HepG2 (cell line): ENCODE results near the gene POLR3E. TPM values are rescaled to one million over a fixed set of nuclear protein-coding genes. Genes with fewer than 3 reads are reported as not detected.

Experiments used
- ATM ChIP-seq: fragments of 450-650 bp; IDR thresholded peaks from 2 replicates; pipeline ENCODE4 v1.7.1; 2017; ENCODE audit warnings: mild to moderate bottlenecking, borderline replicate concordance
- FOSL2 ChIP-seq: sonication (generic); formaldehyde crosslinking; IDR thresholded peaks from 2 replicates; pipeline ENCODE4 v1.4.0; 2020; ENCODE audit warnings: missing genetic modification reagents
- FOXK1 ChIP-seq: sonication (generic); formaldehyde crosslinking; IDR thresholded peaks from 2 replicates; pipeline ENCODE4 v1.4.0; 2020; ENCODE audit warnings: low read depth, missing genetic modification reagents, borderline replicate concordance
- GATA4 ChIP-seq: sonication (generic); IDR thresholded peaks from 2 replicates; pipeline ENCODE4 v1.6.1; 2016; ENCODE audit warnings: antibody characterized with exemption, low read depth, borderline replicate concordance
- HOXA5 ChIP-seq: sonication (generic); formaldehyde crosslinking; IDR thresholded peaks from 2 replicates; pipeline ENCODE4 v1.4.0; 2020; ENCODE audit warnings: missing genetic modification reagents
- KDM3A ChIP-seq: IDR thresholded peaks from 2 replicates; pipeline ENCODE4 v1.6.1; 2018; ENCODE audit warnings: low read depth, missing compliant biosample characterization
- KDM5B ChIP-seq: sonication (generic); formaldehyde crosslinking; IDR thresholded peaks from 2 replicates; pipeline ENCODE4 v1.4.0; 2020; ENCODE audit warnings: missing genetic modification reagents, mild to moderate bottlenecking, borderline replicate concordance
- MBNL3 ChIP-seq: fragments of 250-450 bp; sonication (Bioruptor Pico); conservative IDR thresholded peaks from 2 replicates; pipeline ENCODE4 v1.8.0; 2022; ENCODE audit warnings: mild to moderate bottlenecking, inconsistent platforms
- NCOA2 ChIP-seq: sonication (generic); formaldehyde crosslinking; IDR thresholded peaks from 2 replicates; pipeline ENCODE4 v1.8.0; 2022; ENCODE audit warnings: inconsistent platforms
- NR2C2 ChIP-seq: sonication (generic); formaldehyde crosslinking; IDR thresholded peaks from 2 replicates; pipeline ENCODE4 v1.4.0; 2020; ENCODE audit warnings: missing genetic modification reagents, mild to moderate bottlenecking, moderate library complexity, borderline replicate concordance
- POLR2A ChIP-seq, 2 experiments: IDR thresholded peaks; 2 replicates each; pipeline ENCODE4 v1.6.1; 2011; ENCODE audit warnings: low read depth in 2 of 2, low read length in 2 of 2, mild to moderate bottlenecking in 1 of 2, moderate library complexity in 1 of 2; ENCODE audit not compliant: insufficient read depth in 1 of 2
- SAFB2 ChIP-seq: sonication (generic); formaldehyde crosslinking; IDR thresholded peaks from 2 replicates; pipeline ENCODE4 v1.5.1; 2020; ENCODE audit warnings: missing genetic modification reagents, low read depth, mild to moderate bottlenecking, borderline replicate concordance
- SMAD1 ChIP-seq: sonication (generic); formaldehyde crosslinking; IDR thresholded peaks from 2 replicates; pipeline ENCODE4 v1.4.0; 2020; ENCODE audit warnings: missing genetic modification reagents, low read depth, mild to moderate bottlenecking, borderline replicate concordance
- SNAPC5 ChIP-seq: sonication (generic); formaldehyde crosslinking; IDR thresholded peaks from 2 replicates; pipeline ENCODE4 v1.8.1; 2023; ENCODE audit warnings: mild to moderate bottlenecking, missing genetic modification reagents, borderline replicate concordance
- SOX6 ChIP-seq, 2 experiments: fragments of 450-650 bp in 1 of 2; sonication (generic) in 1 of 2; formaldehyde crosslinking in 1 of 2; IDR thresholded peaks; 2 replicates each; pipeline versions ENCODE4 v1.4.0 to v1.6.1; 2017 to 2020; ENCODE audit warnings: antibody characterized with exemption in 1 of 2, mild to moderate bottlenecking in 1 of 2, missing genetic modification reagents in 1 of 2
- SP5 ChIP-seq: IDR thresholded peaks from 2 replicates; pipeline ENCODE4 v1.6.1; 2016; ENCODE audit warnings: low read depth, borderline replicate concordance
- TEAD2 ChIP-seq: sonication (generic); formaldehyde crosslinking; IDR thresholded peaks from 2 replicates; pipeline ENCODE4 v1.9.0; 2021; ENCODE audit warnings: missing genetic modification reagents
- TFDP2 ChIP-seq: sonication (generic); formaldehyde crosslinking; IDR thresholded peaks from 2 replicates; pipeline ENCODE4 v1.4.0; 2020; ENCODE audit warnings: missing genetic modification reagents
- ZBTB43 ChIP-seq: sonication (generic); formaldehyde crosslinking; conservative IDR thresholded peaks from 2 replicates; pipeline ENCODE4 v1.4.0; 2020; ENCODE audit warnings: missing genetic modification reagents
- ZNF550 ChIP-seq: sonication (generic); formaldehyde crosslinking; IDR thresholded peaks from 2 replicates; pipeline ENCODE4 v1.4.0; 2020; ENCODE audit warnings: mild to moderate bottlenecking, missing genetic modification reagents, borderline replicate concordance
- ZNF749 ChIP-seq: sonication (generic); formaldehyde crosslinking; IDR thresholded peaks from 2 replicates; pipeline ENCODE4 v1.8.0; 2022; ENCODE audit warnings: mild to moderate bottlenecking, missing genetic modification reagents, moderate library complexity, borderline replicate concordance
- ZNF770 ChIP-seq: sonication (generic); formaldehyde crosslinking; IDR thresholded peaks from 2 replicates; pipeline ENCODE4 v1.5.0; 2020; ENCODE audit warnings: mild to moderate bottlenecking, missing genetic modification reagents
- ZSCAN12 ChIP-seq: sonication (generic); formaldehyde crosslinking; IDR thresholded peaks from 2 replicates; pipeline ENCODE4 v1.9.0; 2021; ENCODE audit warnings: mild to moderate bottlenecking, missing genetic modification reagents
- ZSCAN20 ChIP-seq: sonication (generic); formaldehyde crosslinking; IDR thresholded peaks from 2 replicates; pipeline ENCODE4 v1.4.0; 2020; ENCODE audit warnings: missing genetic modification reagents, mild to moderate bottlenecking, borderline replicate concordance
- ZSCAN9 ChIP-seq: IDR thresholded peaks from 2 replicates; pipeline ENCODE4 v1.6.1; 2016; ENCODE audit warnings: borderline replicate concordance
- polyA plus RNA-seq, 8 experiments: library from polyadenylated mRNA; depleted of rRNA in 3 of 8; stranded (reverse) in 7 of 8; unstranded in 1 of 8; fragments of >200 nt; fragmentation: Illumina TruSeq in 4 of 8; extraction: Trizol in 4 of 8; gene quantifications; 2 replicates each; pipeline versions ENCODE4 v1.2.1 to v1.2.3, GENCODE V29; 2011 to 2016; ENCODE audit warnings: low read depth in 4 of 8, missing spikeins in 1 of 8, mixed read lengths in 1 of 8; ENCODE audit not compliant: insufficient read depth in 1 of 8
- total RNA-seq, 5 experiments: library from RNA; depleted of rRNA; stranded (reverse); fragments of >200 nt; fragmentation: Illumina TruSeq; extraction: Trizol; gene quantifications; 2 replicates each; pipeline ENCODE4 v1.2.3, GENCODE V29; 2016; ENCODE audit warnings: low read depth in 1 of 5

Gene POLR3E
- total and polyA plus RNA-seq, 2 of the 13 experiments (the other 11 are each of a cell fraction or from before 2014, with no cell fraction given), result 135 to 262 TPM

- TF ChIP-seq MBNL3 (CRISPR knock-in tag), result no peak
- peak; percentile 7; the same call in 1 of the 2 replicates for TF ChIP-seq NR2C2 (CRISPR knock-in tag)
- TF ChIP-seq NCOA2 (CRISPR knock-in tag), result peak; percentile 55
- TF ChIP-seq ZSCAN12 (CRISPR knock-in tag), result 0 out of 2 replicates have a peak, but pooled peaks have one; percentile 38
- TF ChIP-seq ATM, result no peak
- TF ChIP-seq ZNF749 (CRISPR knock-in tag), result 0 out of 2 replicates have a peak, but pooled peaks have one; percentile 36
- peak; percentile 76 for TF ChIP-seq ZBTB43 (CRISPR knock-in tag)
- peak; percentile 79; the same call in 1 of the 2 replicates for TF ChIP-seq SMAD1 (CRISPR knock-in tag)
- TF ChIP-seq ZSCAN9, result peak; percentile 88
- TF ChIP-seq ZNF770 (CRISPR knock-in tag), result peak; percentile 67
- peak; percentile 91 for TF ChIP-seq HOXA5
- TF ChIP-seq FOSL2 (CRISPR knock-in tag), result peak; percentile 41; the same call in 1 of the 2 replicates
- TF ChIP-seq GATA4, result peak; percentile 68
- TF ChIP-seq ZSCAN20, result peak; percentile 94; the same call in 1 of the 2 replicates
- peak; percentile 92 for TF ChIP-seq TFDP2 (CRISPR knock-in tag)
- TF ChIP-seq POLR2A (IDR thresholded peaks at IDR 0.05; ENCODE audit: insufficient read depth in 1 of 2, low read depth in 2 of 2, low read length in 2 of 2), result peak; percentile 91 to 93
- TF ChIP-seq SOX6 (IDR thresholded peaks at IDR 0.05), result no peak
- peak; percentile 82 for TF ChIP-seq SOX6 (CRISPR knock-in tag; IDR thresholded peaks at IDR 0.05)
- peak; percentile 64; the same call in 1 of the 2 replicates for TF ChIP-seq SP5 (CRISPR knock-in tag)
- peak; percentile 66 for TF ChIP-seq KDM3A (CRISPR knock-in tag)
- TF ChIP-seq KDM5B (CRISPR knock-in tag), result peak; percentile 95
- TF ChIP-seq FOXK1 (CRISPR knock-in tag), result peak; percentile 71
- no peak for TF ChIP-seq ZNF550 (CRISPR knock-in tag)
- TF ChIP-seq SNAPC5, result peak; percentile 6; the same call in 1 of the 2 replicates
- TF ChIP-seq SAFB2, result 0 out of 2 replicates have a peak, but pooled peaks have one; percentile 49
- TF ChIP-seq TEAD2 (CRISPR knock-in tag), result peak; percentile 85
Observed at GRCh38 chr16:22374311-22375116, 77.3 kb downstream of the POLR3E start, which contains the start of gene CDR2 (continued).
